Activated B cell treated with CpG ODN at 0.5 μM for 24 hours (primary cell): Measurements from ENCODE around the gene DYRK3. TPM values are rescaled to one million over a fixed set of nuclear protein-coding genes. Genes with fewer than 3 reads are reported as not detected.

Experiments
- ATAC-seq: fragments of 200-7000 bp; cut with Tn5 transposase; one replicate; pipeline ENCODE4 v1.10.0; 2021; ENCODE audit warnings: low read depth, mild to moderate bottlenecking, moderate library complexity
- CTCF ChIA-PET: fragments of 350-600 bp; sonication (Branson Sonifier 250); formaldehyde crosslinking; loops from one replicate; lab custom pipeline; 2021; ENCODE audit warnings: antibody characterized with exemption; lab: Charles Lee
- POLR2A ChIA-PET: fragments of 350-600 bp; sonication (Branson Sonifier 250); formaldehyde crosslinking; loops from one replicate; lab custom pipeline; 2021; ENCODE audit warnings: antibody characterized with exemption; lab: Charles Lee
- DNase-seq: peaks from one replicate; pipeline ENCODE4 v3.0.0; 2022
- H3K27ac Mint-ChIP-seq: one replicate; pipeline ENCODE4 v1.8.0; 2020; ENCODE audit warnings: mixed read lengths
- H3K27me3 Mint-ChIP-seq: one replicate; pipeline ENCODE4 v1.8.0; 2021; ENCODE audit warnings: mixed read lengths
- H3K36me3 Mint-ChIP-seq: one replicate; pipeline ENCODE4 v1.8.0; 2021; ENCODE audit warnings: low read depth, mixed read lengths
- H3K4me1 Mint-ChIP-seq: one replicate; pipeline ENCODE4 v1.8.0; 2021; ENCODE audit warnings: mixed read lengths
- H3K4me3 Mint-ChIP-seq: one replicate; pipeline ENCODE4 v1.8.0; 2020; ENCODE audit warnings: mild to moderate bottlenecking, mixed read lengths
- H3K9me3 Mint-ChIP-seq: one replicate; pipeline ENCODE4 v1.8.0; 2020; ENCODE audit warnings: mixed read lengths
- CTCF ChIP-seq: fragments of 200-600 bp; IDR thresholded peaks from one replicate; pipeline ENCODE4 v1.8.0; 2022; ENCODE audit warnings: antibody characterized with exemption, mild to moderate bottlenecking
- intact Hi-C: fragments of 100-400 bp; cut with micrococcal nuclease; formaldehyde crosslinking; loops from one replicate; pipeline ENCODE4 v1.15.1; 2024
- total RNA-seq: library from RNA; stranded (reverse); gene quantifications from 2 replicates; pipeline ENCODE4 v1.2.3, GENCODE V29; 2022

DYRK3 gene
- total RNA-seq, 1 donor from 2014 or later, result 0.33 TPM

DNA sequence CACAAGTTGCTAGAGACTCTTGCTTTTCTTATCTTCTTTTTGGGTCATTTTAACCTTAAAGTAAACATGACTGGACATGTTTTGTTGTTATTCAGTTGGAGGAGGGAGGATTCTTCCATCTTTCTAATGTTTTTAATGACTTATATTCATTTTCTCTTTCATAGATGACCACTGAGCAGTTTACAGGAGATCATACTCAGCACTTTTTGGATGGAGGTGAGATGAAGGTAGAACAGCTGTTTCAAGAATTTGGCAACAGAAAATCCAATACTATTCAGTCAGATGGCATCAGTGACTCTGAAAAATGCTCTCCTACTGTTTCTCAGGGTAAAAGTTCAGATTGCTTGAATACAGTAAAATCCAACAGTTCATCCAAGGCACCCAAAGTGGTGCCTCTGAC is 11.9 kb downstream of the DYRK3 start:
- Mint-ChIP-seq H3K9me3 (no peaks in the 10 kb centered on the region), H3K4me1 (no peaks in the 10 kb centered on the region), H3K27ac (no peak overlapping the region), H3K27me3 (no peaks in the 10 kb centered on the region), H3K36me3 (no peaks in the 10 kb centered on the region), H3K4me3 (no peak overlapping the region)
- no peak for TF ChIP-seq CTCF
- intact Hi-C loops, result no loop called here
- DNase-seq (no peak), ATAC-seq (no peak)
- CTCF ChIA-PET, result interaction anchor here (4.0 kb wide), 1 partner anchor 17 kb away, joined by 12 read pairs; no protein-coding TSS in a partner anchor
- POLR2A ChIA-PET, result no interaction called here

DNA sequence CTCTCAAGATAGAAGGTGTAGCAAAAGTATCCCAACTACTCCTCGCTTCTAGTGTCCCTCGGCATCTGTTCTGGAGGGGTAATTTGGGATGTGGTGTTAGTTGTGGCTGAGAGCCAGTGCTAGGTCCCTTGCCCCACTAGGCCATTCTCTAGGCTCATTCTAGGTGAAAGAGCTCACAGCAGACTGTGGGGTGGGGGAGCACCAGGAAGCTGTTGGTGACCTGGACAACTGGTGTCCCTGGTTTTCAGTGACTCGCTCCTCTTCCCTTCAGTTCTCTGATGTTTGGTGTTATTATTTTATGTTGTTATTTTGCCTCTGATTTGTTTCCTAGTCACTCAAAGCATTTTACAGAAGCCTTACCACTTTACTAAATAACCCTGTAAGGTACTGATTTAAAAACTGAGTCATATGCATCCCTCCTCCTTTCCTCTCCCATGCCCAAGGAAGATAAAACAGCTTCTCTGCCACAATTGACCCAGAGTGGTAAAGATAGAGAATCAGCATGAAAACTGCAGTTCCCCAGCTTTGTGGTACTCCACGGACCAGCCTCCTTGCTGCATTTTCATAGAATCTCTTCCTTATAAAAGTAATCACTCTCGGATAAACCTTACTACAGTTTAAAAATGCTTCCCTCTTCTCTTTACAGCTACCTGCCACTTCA is 14.1 kb downstream of the DYRK3 start:
- no peaks in the 10 kb centered on the region for H3K27me3 Mint-ChIP-seq
- DNase-seq, result no peak
- intact Hi-C loops, result no loop called here
- no peak for ATAC-seq
- no peaks in the 10 kb centered on the region for H3K36me3 Mint-ChIP-seq
- H3K4me3 Mint-ChIP-seq, result no peak overlapping the region
- H3K4me1 Mint-ChIP-seq, result no peaks in the 10 kb centered on the region
- ChIA-PET POLR2A (no interaction called here), CTCF (interaction anchor here (0.7 to 4.0 kb wide), 5 partner anchors 10 to 333 kb away, joined by 3 to 14 read pairs (median 6); partner anchors contain the start of gene DYRK3)
- TF ChIP-seq CTCF, result no peak
- H3K27ac Mint-ChIP-seq, result no peak overlapping the region
- H3K9me3 Mint-ChIP-seq, result no peaks in the 10 kb centered on the region

DNA sequence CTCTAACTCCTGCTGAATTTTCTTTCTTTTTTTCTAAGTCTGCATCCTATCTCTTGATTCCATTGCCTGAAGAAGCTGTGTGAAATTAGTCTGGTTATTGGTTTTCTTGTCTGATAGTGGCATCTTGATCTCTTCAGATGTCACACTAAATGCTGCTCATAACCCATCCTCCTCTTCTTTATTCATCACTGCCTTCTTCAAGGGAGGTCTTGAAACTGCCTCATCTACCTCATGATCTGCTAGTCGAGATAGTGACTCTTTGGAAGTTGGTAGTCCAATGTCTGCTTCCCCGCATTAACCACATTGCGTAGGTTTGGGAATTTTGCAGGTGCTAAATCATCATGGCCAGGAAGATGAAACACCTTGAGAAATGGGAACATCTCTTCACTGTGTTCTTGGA is 15.7 kb downstream of the DYRK3 start:
- intact Hi-C loops, result no loop called here
- ATAC-seq, result no peak
- ChIA-PET CTCF (interaction anchor here (0.8 kb wide), 1 partner anchor 77 kb away, joined by 3 read pairs; no protein-coding TSS in a partner anchor), POLR2A (no interaction called here)
- no peak overlapping the region for H3K27ac Mint-ChIP-seq
- H3K9me3 Mint-ChIP-seq, result no peaks in the 10 kb centered on the region
- no peaks in the 10 kb centered on the region for H3K27me3 Mint-ChIP-seq
- H3K36me3 Mint-ChIP-seq, result no peaks in the 10 kb centered on the region
- H3K4me3 Mint-ChIP-seq, result no peak overlapping the region
- no peaks in the 10 kb centered on the region for H3K4me1 Mint-ChIP-seq
- DNase-seq, result no peak
- no peak for TF ChIP-seq CTCF

DNA sequence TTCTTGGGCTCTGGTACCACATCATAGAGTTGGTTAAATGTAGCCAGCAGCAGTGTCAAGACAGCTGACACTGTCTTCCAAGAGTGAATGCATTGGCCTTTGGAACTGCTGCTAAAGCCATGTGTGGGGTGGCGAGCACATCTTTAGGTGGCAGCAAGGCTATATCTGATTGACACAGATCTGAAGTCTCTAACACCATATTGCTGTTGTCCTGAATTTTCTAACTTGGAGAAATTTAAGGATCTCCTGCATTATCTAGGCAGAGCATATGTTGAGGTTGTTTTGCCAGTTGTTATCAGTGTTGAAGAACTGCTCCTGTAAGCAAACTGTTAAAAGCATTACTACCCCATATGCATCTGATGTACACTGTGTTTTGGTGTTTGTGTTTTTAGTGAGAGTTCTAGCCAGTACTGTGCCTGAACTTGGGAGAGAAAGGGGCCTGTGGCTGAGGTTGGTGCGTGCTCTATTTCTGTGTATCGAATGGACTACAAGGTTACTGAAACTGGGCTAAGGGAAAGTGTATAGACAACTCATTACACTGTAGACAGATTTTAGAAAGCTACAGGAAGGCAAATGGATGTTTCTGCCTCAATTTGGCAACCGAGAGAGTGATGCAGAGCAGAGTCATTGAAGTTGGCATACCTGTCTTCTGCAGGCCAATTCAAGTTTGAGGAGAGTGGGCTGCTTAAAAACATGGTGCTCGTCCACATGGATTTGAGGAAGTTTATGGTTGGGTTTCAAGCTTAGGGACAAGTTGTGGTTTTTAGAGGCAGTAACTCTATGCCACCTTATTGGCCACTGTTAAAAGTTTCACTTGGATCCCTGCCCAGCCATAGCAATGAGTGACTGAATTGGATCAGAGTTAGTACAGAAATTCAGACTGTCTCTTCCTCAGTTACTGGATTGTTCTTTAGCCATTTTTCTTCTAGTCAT is 16.9 kb downstream of the DYRK3 start:
- POLR2A ChIA-PET, result no interaction called here
- no peaks in the 10 kb centered on the region for H3K36me3 Mint-ChIP-seq
- H3K9me3 Mint-ChIP-seq, result no peaks in the 10 kb centered on the region
- no peak for DNase-seq
- no peaks in the 10 kb centered on the region for H3K4me1 Mint-ChIP-seq
- no peak overlapping the region for H3K4me3 Mint-ChIP-seq
- no peak for ATAC-seq
- no peak overlapping the region for H3K27ac Mint-ChIP-seq
- CTCF ChIA-PET, result interaction anchor here (0.6 to 3.6 kb wide), 2 partner anchors 12 to 27 kb away, joined by 3 to 19 read pairs; no protein-coding TSS in a partner anchor
- TF ChIP-seq CTCF, result no peak
- no peaks in the 10 kb centered on the region for H3K27me3 Mint-ChIP-seq
- intact Hi-C loops, result no loop called here
